T-helper 17 cell (primary cell): ENCODE results near the gene LCNL1. TPM values are rescaled to one million over a fixed set of nuclear protein-coding genes. Genes with fewer than 3 reads are reported as not detected.
A peak's percentile ranks its signal among the peaks of the same experiment; 100 is the strongest.

Source experiments
- ATAC-seq: fragments of 150-1000 bp; cut with Tn5 transposase; 2 replicates; pipeline ENCODE4 v1.10.0; 2021; ENCODE audit warnings: mild to moderate bottlenecking, moderate library complexity
- DNase-seq, 3 donors: peaks; one replicate each; pipeline versions ENCODE4 v3.0.0 to v3.0.0-alpha.2; 2020 to 2021
- H3K9me3 ChIP-seq: one replicate; pipeline ENCODE4 v1.7.0; 2013; ENCODE audit warnings: low read length, mild to moderate bottlenecking; ENCODE audit not compliant: control insufficient read depth, poor library complexity, severe bottlenecking
- H3K27ac Mint-ChIP-seq: one replicate; pipeline ENCODE4 v1.8.0; 2022; ENCODE audit warnings: mild to moderate bottlenecking, moderate library complexity, mixed read lengths
- H3K27me3 Mint-ChIP-seq: one replicate; pipeline ENCODE4 v1.8.0; 2022; ENCODE audit warnings: mixed read lengths
- H3K36me3 Mint-ChIP-seq: one replicate; pipeline ENCODE4 v1.8.0; 2022; ENCODE audit warnings: low read depth, mixed read lengths
- H3K4me1 Mint-ChIP-seq: one replicate; pipeline ENCODE4 v1.8.0; 2022; ENCODE audit warnings: mild to moderate bottlenecking, mixed read lengths
- H3K4me3 Mint-ChIP-seq: one replicate; pipeline ENCODE4 v1.8.0; 2022; ENCODE audit warnings: mild to moderate bottlenecking, moderate library complexity, mixed read lengths
- total RNA-seq, 4 donors: library from RNA in 2 of 4; stranded (reverse) in 2 of 4; gene quantifications; one replicate each; pipeline ENCODE4 v1.2.3 and lab custom pipeline; 2022 to 2026

The LCNL1 gene
- total RNA-seq, 2 donors from 2014 or later: 0.96 to 2.9 TPM

- H3K9me3 ChIP-seq: no peaks in the 10 kb centered on the region
- H3K4me1 Mint-ChIP-seq: peaks cover 6% of the 10 kb centered on the region
- H3K27me3 Mint-ChIP-seq: no peaks in the 10 kb centered on the region
- no peak for DNase-seq
- no peak overlapping the region for H3K27ac Mint-ChIP-seq
- ATAC-seq: no peak
- peaks cover 4% of the 10 kb centered on the region for H3K36me3 Mint-ChIP-seq
- H3K4me3 Mint-ChIP-seq: no peak overlapping the region
Measured at GRCh38 chr9:137020771-137021567, 38.2 kb downstream of the LCNL1 start.

GRCh38 chr9:137021568-137021978 is 38.8 kb downstream of the LCNL1 start:
- no peaks in the 10 kb centered on the region for H3K9me3 ChIP-seq
- H3K36me3 Mint-ChIP-seq: peaks cover 4% of the 10 kb centered on the region
- peak overlapping the region; percentile 44 for H3K27ac Mint-ChIP-seq
- H3K4me3 Mint-ChIP-seq: no peak overlapping the region
- no peak for ATAC-seq
- DNase-seq: no peak
- H3K4me1 Mint-ChIP-seq: peaks cover 9% of the 10 kb centered on the region
- H3K27me3 Mint-ChIP-seq: no peaks in the 10 kb centered on the region

GRCh38 chr9:137021979-137022661 is 39.3 kb downstream of the LCNL1 start:
- peak; percentile 53 to 71 (median 62) for DNase-seq
- Mint-ChIP-seq H3K27ac (peak overlapping the region; percentile 44), H3K27me3 (no peaks in the 10 kb centered on the region), H3K36me3 (no peaks in the 10 kb centered on the region), H3K4me3 (no peak overlapping the region), H3K4me1 (peaks cover 11% of the 10 kb centered on the region)
- no peaks in the 10 kb centered on the region for H3K9me3 ChIP-seq
- peak; percentile 80 for ATAC-seq

- no peak overlapping the region for H3K27ac Mint-ChIP-seq
- DNase-seq (no peak), ATAC-seq (no peak)
- peaks cover 14% of the 10 kb centered on the region for H3K4me1 Mint-ChIP-seq
- no peaks in the 10 kb centered on the region for H3K27me3 Mint-ChIP-seq
- H3K36me3 Mint-ChIP-seq: no peaks in the 10 kb centered on the region
- H3K9me3 ChIP-seq: no peaks in the 10 kb centered on the region
- H3K4me3 Mint-ChIP-seq: no peak overlapping the region
Measured at GRCh38 chr9:137022662-137023008, 39.8 kb downstream of the LCNL1 start.

GRCh38 chr9:137023157-137023556 is 40.4 kb downstream of the LCNL1 start:
- DNase-seq (no peak), ATAC-seq (no peak)
- Mint-ChIP-seq H3K27me3 (no peaks in the 10 kb centered on the region), H3K27ac (peak overlapping the region; percentile 45), H3K4me3 (no peak overlapping the region), H3K36me3 (no peaks in the 10 kb centered on the region), H3K4me1 (peaks cover 14% of the 10 kb centered on the region)
- no peaks in the 10 kb centered on the region for H3K9me3 ChIP-seq

- H3K27me3 Mint-ChIP-seq: no peaks in the 10 kb centered on the region
- peak overlapping the region; percentile 45 for H3K27ac Mint-ChIP-seq
- H3K9me3 ChIP-seq: no peaks in the 10 kb centered on the region
- peaks cover 14% of the 10 kb centered on the region for H3K4me1 Mint-ChIP-seq
- ATAC-seq: no peak
- no peak for DNase-seq
- no peaks in the 10 kb centered on the region for H3K36me3 Mint-ChIP-seq
- no peak overlapping the region for H3K4me3 Mint-ChIP-seq
Measured at GRCh38 chr9:137023583-137023991, 40.8 kb downstream of the LCNL1 start.

GRCh38 chr9:137025517-137025966 is 42.7 kb downstream of the LCNL1 start:
- Mint-ChIP-seq H3K36me3 (no peaks in the 10 kb centered on the region), H3K27me3 (no peaks in the 10 kb centered on the region), H3K4me1 (peaks cover 23% of the 10 kb centered on the region), H3K27ac (peak overlapping the region; percentile 16), H3K4me3 (no peak overlapping the region)
- no peak for DNase-seq
- ATAC-seq: peak; percentile 17
- no peaks in the 10 kb centered on the region for H3K9me3 ChIP-seq

GRCh38 chr9:137026384-137026783 is 43.6 kb downstream of the LCNL1 start:
- no peaks in the 10 kb centered on the region for H3K36me3 Mint-ChIP-seq
- H3K4me1 Mint-ChIP-seq: peaks cover 28% of the 10 kb centered on the region
- DNase-seq (no peak), ATAC-seq (no peak)
- H3K27ac Mint-ChIP-seq: no peak overlapping the region
- no peaks in the 10 kb centered on the region for H3K27me3 Mint-ChIP-seq
- H3K9me3 ChIP-seq: no peaks in the 10 kb centered on the region
- H3K4me3 Mint-ChIP-seq: peak overlapping the region; percentile 90

- no peak for DNase-seq
- Mint-ChIP-seq H3K27ac (peak overlapping the region; percentile 67), H3K4me3 (peak overlapping the region; percentile 90), H3K4me1 (peaks cover 29% of the 10 kb centered on the region), H3K27me3 (no peaks in the 10 kb centered on the region), H3K36me3 (no peaks in the 10 kb centered on the region)
- ATAC-seq: no peak
- H3K9me3 ChIP-seq: no peaks in the 10 kb centered on the region
Measured at GRCh38 chr9:137026828-137027227, 44.0 kb downstream of the LCNL1 start.

GRCh38 chr9:137027369-137028262 is 44.8 kb downstream of the LCNL1 start, which contains the start of gene ABCA2:
Gene ABCA2 (minus strand): TSS chr9:137028237. CDS start chr9:137028140, 97 bp downstream.
- H3K9me3 ChIP-seq: no peaks in the 10 kb centered on the region
- Mint-ChIP-seq H3K4me3 (peak within 1 kb of the TSS; percentile 94), H3K27me3 (no peaks in the 10 kb centered on the region), H3K4me1 (peaks cover 28% of the 10 kb centered on the region), H3K36me3 (no peaks in the 10 kb centered on the region), H3K27ac (peak within 1 kb of the TSS; percentile 87)
- ATAC-seq (no peak), DNase-seq (no peak)

GRCh38 chr9:137028263-137029057 is 45.7 kb downstream of the LCNL1 start:
- Mint-ChIP-seq H3K4me3 (peak overlapping the region; percentile 94), H3K27ac (peak overlapping the region; percentile 87), H3K36me3 (no peaks in the 10 kb centered on the region), H3K4me1 (peaks cover 31% of the 10 kb centered on the region), H3K27me3 (no peaks in the 10 kb centered on the region)
- DNase-seq: peak; percentile 64 to 84 (median 75)
- H3K9me3 ChIP-seq: no peaks in the 10 kb centered on the region
- ATAC-seq: peak; percentile 69
